Measurements from ENCODE around the gene SPACA7.

Gene SPACA7

GRCh38 chr13:112376050-112376681 lies at the start of gene SPACA7:
SPACA7 (plus strand) TSS chr13:112376355; CDS start chr13:112376386, 31 bp downstream.
- DNase-seq (ENCODE audit: low read depth): no peak

- DNase-seq (ENCODE audit: low read depth): no peak
These were observed 49.3 kb upstream of the SPACA7 start for GRCh38 chr13:112326821-112327370.

- DNase-seq (ENCODE audit: low read depth): no peak
These were observed 47.2 kb upstream of the SPACA7 start for GRCh38 chr13:112328936-112329335.

GRCh38 chr13:112329376-112329775 lies 46.8 kb upstream of the SPACA7 start:
- DNase-seq (ENCODE audit: low read depth): no peak

GRCh38 chr13:112330066-112330465 lies 46.1 kb upstream of the SPACA7 start:
- no peak for DNase-seq (ENCODE audit: low read depth)

- DNase-seq (ENCODE audit: low read depth): no peak
These were observed 45.4 kb upstream of the SPACA7 start for GRCh38 chr13:112330479-112331381.

GRCh38 chr13:112331675-112332074 lies 44.5 kb upstream of the SPACA7 start:
- no peak for DNase-seq (ENCODE audit: low read depth)

GRCh38 chr13:112332727-112333126 lies 43.4 kb upstream of the SPACA7 start:
- DNase-seq (ENCODE audit: low read depth): no peak

- DNase-seq (ENCODE audit: low read depth): no peak
These were observed 42.2 kb upstream of the SPACA7 start for GRCh38 chr13:112333756-112334543.

GRCh38 chr13:112335135-112335534 lies 41.0 kb upstream of the SPACA7 start:
- DNase-seq (ENCODE audit: low read depth): no peak

GRCh38 chr13:112341446-112341845 lies 34.7 kb upstream of the SPACA7 start:
- DNase-seq (ENCODE audit: low read depth): no peak

GRCh38 chr13:112341976-112342735 lies 34.0 kb upstream of the SPACA7 start:
- no peak for DNase-seq (ENCODE audit: low read depth)

- no peak for DNase-seq (ENCODE audit: low read depth)
These were observed 33.3 kb upstream of the SPACA7 start for GRCh38 chr13:112342841-112343361.

- DNase-seq (ENCODE audit: low read depth): no peak
These were observed 32.6 kb upstream of the SPACA7 start for GRCh38 chr13:112343591-112343990.

GRCh38 chr13:112345826-112346172 lies 30.4 kb upstream of the SPACA7 start:
- DNase-seq (ENCODE audit: low read depth): no peak

GRCh38 chr13:112346173-112346898 lies 29.8 kb upstream of the SPACA7 start:
- DNase-seq (ENCODE audit: low read depth): no peak

GRCh38 chr13:112346899-112347229 lies 29.3 kb upstream of the SPACA7 start:
- no peak for DNase-seq (ENCODE audit: low read depth)

GRCh38 chr13:112347986-112348385 lies 28.2 kb upstream of the SPACA7 start:
- DNase-seq (ENCODE audit: low read depth): no peak

GRCh38 chr13:112348642-112349345 lies 27.4 kb upstream of the SPACA7 start:
- no peak for DNase-seq (ENCODE audit: low read depth)

- no peak for DNase-seq (ENCODE audit: low read depth)
These were observed 26.5 kb upstream of the SPACA7 start for GRCh38 chr13:112349681-112350080.
